Measurements from ENCODE around the gene SYT2. TPM values are rescaled to one million over a fixed set of nuclear protein-coding genes. Genes with fewer than 3 reads are reported as not detected.
A peak's percentile ranks its signal among the peaks of the same experiment; 100 is the strongest.

Gene SYT2
- polyA plus RNA-seq, 1 of the 3 experiments (the other 2 are of a cell fraction), result 0.03 TPM

- ChIA-PET POLR2A (interaction anchor here (0.6 kb wide), 1 partner anchor 197 kb away, joined by 3 read pairs; no protein-coding TSS in a partner anchor), CTCF (interaction anchor here (0.8 to 6.5 kb wide), 5 partner anchors 9 to 141 kb away, joined by 3 to 48 read pairs (median 3); no protein-coding TSS in a partner anchor)
- Histone ChIP-seq H3K9ac (no peak overlapping the region), H3K27ac (ENCODE audit: low read depth in 2 of 2, low read length in 1 of 2) (peak overlapping the region; percentile 72 to 96; a peak in 3 of 4 replicates), H3K27me3 (ENCODE audit: insufficient read depth) (no peaks in the 10 kb centered on the region), H4K20me1 (ENCODE audit: insufficient read depth) (no peaks in the 10 kb centered on the region), H3K4me3 (ENCODE audit: low read depth in 2 of 2, low read length in 1 of 2) (no peak overlapping the region), H3K36me3 (replicated peaks in 1 of 2; ENCODE audit: control insufficient read depth in 1 of 2, insufficient read depth in 2 of 2, low read length in 1 of 2) (peaks cover 0 to 18% of the 10 kb centered on the region in 2 experiments), H3K9me3 (no peaks in the 10 kb centered on the region), H3F3A (replicated peaks; ENCODE audit: insufficient read depth) (peaks cover 26% of the 10 kb centered on the region), H3K4me2 (peak overlapping the region; percentile 24; the same call in 1 of the 2 replicates), H3K79me2 (ENCODE audit: insufficient read depth) (no peaks in the 10 kb centered on the region), H3K9me2 (no peaks in the 10 kb centered on the region), H3K4me1 (ENCODE audit: control insufficient read depth in 1 of 2, insufficient read depth in 2 of 2, low read depth in 1 of 2, low read length in 1 of 2) (peaks cover 52 to 62% of the 10 kb centered on the region in 2 experiments), H2AFZ (ENCODE audit: low read depth) (no peak overlapping the region)
- no peak for TF ChIP-seq TEAD4 (IDR thresholded peaks at IDR 0.05; ENCODE audit: borderline replicate concordance, insufficient read depth)
- TF ChIP-seq EZH2phosphoT487 (IDR thresholded peaks at IDR 0.05; ENCODE audit: borderline replicate concordance, low read depth), result no peak
- DNase-seq, result no peak
- WGBS (ENCODE audit: low lambda C conversion rate), result 93% methylated on average over 6 of the region's 6 CpGs
These were observed 131.7 kb downstream of the SYT2 start for GRCh38 chr1:202578565-202578964.

GRCh38 chr1:202578001-202578504 is 132.2 kb downstream of the SYT2 start:
- no peaks in the 10 kb centered on the region for H3K9me3 ChIP-seq
- TF ChIP-seq FOSL2 (IDR thresholded peaks at IDR 0.05; ENCODE audit: borderline replicate concordance, low read depth) (0 out of 2 replicates have a peak, but pooled peaks have one; percentile 0), IRF3 (IDR thresholded peaks at IDR 0.05; ENCODE audit: low read depth, low read length) (no peak)
- peaks cover 26% of the 10 kb centered on the region for H3F3A ChIP-seq (replicated peaks; ENCODE audit: insufficient read depth)
- peak overlapping the region; percentile 24; the same call in 1 of the 2 replicates for H3K4me2 ChIP-seq
- no peaks in the 10 kb centered on the region for H3K9me2 ChIP-seq
- no peak for DNase-seq
- H2AFZ ChIP-seq (ENCODE audit: low read depth), result no peak overlapping the region
- peaks cover 0 to 12% of the 10 kb centered on the region in 2 experiments for H3K36me3 ChIP-seq (replicated peaks in 1 of 2; ENCODE audit: control insufficient read depth in 1 of 2, insufficient read depth in 2 of 2, low read length in 1 of 2)
- CTCF ChIA-PET, result interaction anchor here (0.6 to 6.5 kb wide), 7 partner anchors 9 to 923 kb away, joined by 3 to 48 read pairs (median 3); no protein-coding TSS in a partner anchor
- 68% methylated on average over 4 of the region's 4 CpGs for WGBS (ENCODE audit: low lambda C conversion rate)
- POLR2A ChIA-PET, result interaction anchor here (0.6 kb wide), 1 partner anchor 197 kb away, joined by 3 read pairs; no protein-coding TSS in a partner anchor
- H4K20me1 ChIP-seq (ENCODE audit: insufficient read depth), result no peaks in the 10 kb centered on the region
- H3K4me1 ChIP-seq (ENCODE audit: control insufficient read depth in 1 of 2, insufficient read depth in 2 of 2, low read depth in 1 of 2, low read length in 1 of 2), result peaks cover 52 to 67% of the 10 kb centered on the region in 2 experiments
- H3K27me3 ChIP-seq (ENCODE audit: insufficient read depth), result no peaks in the 10 kb centered on the region
- no peak overlapping the region for H3K4me3 ChIP-seq (ENCODE audit: low read depth in 2 of 2, low read length in 1 of 2)
- H3K9ac ChIP-seq, result no peak overlapping the region
- peak overlapping the region; percentile 72 to 96 for H3K27ac ChIP-seq (ENCODE audit: low read depth in 2 of 2, low read length in 1 of 2)
- no peaks in the 10 kb centered on the region for H3K79me2 ChIP-seq (ENCODE audit: insufficient read depth)

GRCh38 chr1:202577381-202577780 is 132.9 kb downstream of the SYT2 start:
- no peak overlapping the region for H2AFZ ChIP-seq (ENCODE audit: low read depth)
- H3K36me3 ChIP-seq (replicated peaks in 1 of 2; ENCODE audit: control insufficient read depth in 1 of 2, insufficient read depth in 2 of 2, low read length in 1 of 2), result peaks cover 0 to 11% of the 10 kb centered on the region in 2 experiments
- H3K4me2 ChIP-seq, result peak overlapping the region; percentile 49; the same call in 1 of the 2 replicates
- H3K27ac ChIP-seq (ENCODE audit: low read depth in 2 of 2, low read length in 1 of 2), result peak overlapping the region; percentile 72 to 96
- H3K4me3 ChIP-seq (ENCODE audit: low read depth in 2 of 2, low read length in 1 of 2), result no peak overlapping the region
- WGBS (ENCODE audit: low lambda C conversion rate), result 22% methylated on average over 2 of the region's 2 CpGs
- no peaks in the 10 kb centered on the region for H4K20me1 ChIP-seq (ENCODE audit: insufficient read depth)
- H3K9ac ChIP-seq, result no peak overlapping the region
- DNase-seq, result no peak
- peaks cover 26% of the 10 kb centered on the region for H3F3A ChIP-seq (replicated peaks; ENCODE audit: insufficient read depth)
- CTCF ChIA-PET, result interaction anchor here (0.9 to 6.5 kb wide), 6 partner anchors 9 to 233 kb away, joined by 3 to 48 read pairs (median 6); no protein-coding TSS in a partner anchor
- no peaks in the 10 kb centered on the region for H3K9me3 ChIP-seq
- H3K4me1 ChIP-seq (ENCODE audit: control insufficient read depth in 1 of 2, insufficient read depth in 2 of 2, low read depth in 1 of 2, low read length in 1 of 2), result peaks cover 52 to 72% of the 10 kb centered on the region in 2 experiments
- H3K9me2 ChIP-seq, result no peaks in the 10 kb centered on the region
- TF ChIP-seq FOSL2 (IDR thresholded peaks at IDR 0.05; ENCODE audit: borderline replicate concordance, low read depth), result no peak
- no peak for TF ChIP-seq REST (IDR thresholded peaks at IDR 0.05; ENCODE audit: low read depth, low read length)
- 0 out of 2 replicates have a peak, but pooled peaks have one; percentile 1 for TF ChIP-seq NFIC (IDR thresholded peaks at IDR 0.05; ENCODE audit: borderline replicate concordance)
- TF ChIP-seq SMC3 (IDR thresholded peaks at IDR 0.05; ENCODE audit: low read depth, low read length), result no peak
- H3K79me2 ChIP-seq (ENCODE audit: insufficient read depth), result no peaks in the 10 kb centered on the region
- H3K27me3 ChIP-seq (ENCODE audit: insufficient read depth), result no peaks in the 10 kb centered on the region
- POLR2A ChIA-PET, result no interaction called here

Measured in SK-N-SH (cell line).